ENCODE data around the gene AIFM2. TPM values are rescaled to one million over a fixed set of nuclear protein-coding genes. Genes with fewer than 3 reads are reported as not detected.

AIFM2 gene
- total and polyA plus RNA-seq, 2 of the 13 experiments (the other 11 are each of a cell fraction or from before 2014, with no cell fraction given), result 20.3 to 29.5 TPM

- TF ChIP-seq E2F1 (CRISPR knock-in tag; IDR thresholded peaks at IDR 0.05) (no peak; the same call in 1 of the 2 replicates), SKIL (CRISPR knock-in tag; IDR thresholded peaks at IDR 0.05; ENCODE audit: borderline replicate concordance) (no peak), ZBTB39 (CRISPR knock-in tag; IDR thresholded peaks at IDR 0.05) (no peak), PAX8 (CRISPR knock-in tag; IDR thresholded peaks at IDR 0.05; ENCODE audit: borderline replicate concordance) (no peak), TEAD2 (CRISPR knock-in tag; IDR thresholded peaks at IDR 0.05) (no peak), MLXIP (CRISPR knock-in tag; IDR thresholded peaks at IDR 0.05; ENCODE audit: borderline replicate concordance) (peak; percentile 98), MIXL1 (CRISPR knock-in tag; IDR thresholded peaks at IDR 0.05) (peak; percentile 36; the same call in 1 of the 2 replicates), HINFP (CRISPR knock-in tag; IDR thresholded peaks at IDR 0.05; ENCODE audit: low read depth) (no peak), ZNF749 (CRISPR knock-in tag; IDR thresholded peaks at IDR 0.05; ENCODE audit: borderline replicate concordance) (no peak), ZNF556 (CRISPR knock-in tag; IDR thresholded peaks at IDR 0.05; ENCODE audit: borderline replicate concordance) (no peak), ZNF512B (CRISPR knock-in tag; IDR thresholded peaks at IDR 0.05; ENCODE audit: borderline replicate concordance) (no peak), ATRX (CRISPR knock-in tag; IDR thresholded peaks at IDR 0.05; ENCODE audit: borderline replicate concordance) (no peak), ZFAT (CRISPR knock-in tag; conservative IDR thresholded peaks at IDR 0.05) (no peak), RXRA (CRISPR knock-in tag; IDR thresholded peaks at IDR 0.05) (no peak), GFI1 (CRISPR knock-in tag; IDR thresholded peaks at IDR 0.05; ENCODE audit: borderline replicate concordance) (no peak)
Measured at GRCh38 chr10:70109064-70109729, 23.4 kb downstream of the AIFM2 start (continued).

All from HepG2 (cell line).